Measurements from ENCODE around the gene C20orf144.

C20orf144 gene

DNA sequence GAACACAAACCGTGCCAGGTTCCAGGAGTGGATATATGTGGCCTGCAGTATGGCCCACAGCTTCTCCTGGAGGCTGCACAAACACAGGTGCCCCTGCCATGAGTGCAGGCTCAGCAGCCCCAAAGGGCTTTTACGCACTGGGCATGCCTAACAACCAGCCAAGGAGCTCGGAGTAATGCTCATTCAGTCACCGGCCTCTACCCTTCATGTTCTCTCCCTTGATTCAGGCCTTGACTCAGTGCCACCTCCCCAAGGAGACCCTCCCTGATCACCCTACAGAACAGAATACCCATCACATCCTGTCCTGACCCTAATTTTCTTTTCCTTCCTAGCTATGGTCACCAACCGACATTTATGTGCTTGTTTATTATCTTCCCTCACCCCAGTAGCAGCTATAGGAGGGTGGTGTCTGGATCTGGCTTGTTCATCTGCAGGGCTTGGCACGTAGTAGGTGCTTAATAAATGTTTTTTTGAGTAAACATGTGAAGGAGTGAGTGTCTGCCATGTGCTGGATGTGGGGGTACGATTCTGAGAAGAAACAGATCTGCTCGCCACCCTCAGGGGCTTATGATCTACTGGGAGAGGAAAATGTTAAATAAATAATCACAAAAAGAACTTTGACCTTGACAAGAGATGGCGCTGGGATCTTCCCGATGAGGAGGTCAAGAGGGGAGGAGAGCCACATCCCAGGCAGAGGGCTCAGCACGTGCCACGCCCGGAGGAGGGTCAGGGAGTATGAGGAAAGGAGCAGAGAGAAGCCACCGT is 48.7 kb downstream of the C20orf144 start:
- in situ Hi-C loops (cut with HindIII; ENCODE audit: low sequenced_read_pairs), result no loop called here
- no peak overlapping the region for H3K4me3 ChIP-seq (ENCODE audit: low read depth, low read length)
- TF ChIP-seq CTCF (IDR thresholded peaks at IDR 0.05; ENCODE audit: low read depth, low read length, missing control alignments), result no peak
- DNase-seq (ENCODE audit: low read depth), result no peak

DNA sequence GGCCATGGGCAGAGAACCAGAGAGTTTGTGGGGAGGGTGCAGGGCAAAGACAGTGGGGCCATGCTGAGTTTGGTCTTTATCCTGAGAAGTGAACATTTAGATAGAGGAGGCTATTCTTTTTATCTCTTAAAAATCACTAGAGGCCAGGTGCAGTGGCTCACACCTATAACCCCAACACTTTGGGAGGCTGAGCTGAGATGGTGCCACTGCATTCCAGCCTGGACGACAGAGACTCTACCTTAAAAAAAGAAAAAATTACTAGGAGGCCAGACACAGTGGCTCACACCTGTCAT is 49.3 kb downstream of the C20orf144 start:
- no peak for DNase-seq (ENCODE audit: low read depth)
- in situ Hi-C loops (cut with HindIII; ENCODE audit: low sequenced_read_pairs), result no loop called here
- H3K4me3 ChIP-seq (ENCODE audit: low read depth, low read length), result no peak overlapping the region
- no peak for TF ChIP-seq CTCF (IDR thresholded peaks at IDR 0.05; ENCODE audit: low read depth, low read length, missing control alignments)
